GM18868 (cell line): ENCODE data around the gene TTLL9.
A peak's percentile ranks its signal among the peaks of the same experiment; 100 is the strongest.
"Not testable (repeated sequence)": the region's sequence is repeated elsewhere in the genome, so short reads cannot be mapped to it uniquely, and the experiment has no call there.

ENCODE experiments used
- ATAC-seq: cut with Tn5 transposase; IDR thresholded peaks from one replicate; pipeline ENCODE4 v1.9.1; 2021; ENCODE audit warnings: mild to moderate bottlenecking, moderate library complexity; ENCODE audit not compliant: unreplicated experiment

Gene TTLL9

DNA sequence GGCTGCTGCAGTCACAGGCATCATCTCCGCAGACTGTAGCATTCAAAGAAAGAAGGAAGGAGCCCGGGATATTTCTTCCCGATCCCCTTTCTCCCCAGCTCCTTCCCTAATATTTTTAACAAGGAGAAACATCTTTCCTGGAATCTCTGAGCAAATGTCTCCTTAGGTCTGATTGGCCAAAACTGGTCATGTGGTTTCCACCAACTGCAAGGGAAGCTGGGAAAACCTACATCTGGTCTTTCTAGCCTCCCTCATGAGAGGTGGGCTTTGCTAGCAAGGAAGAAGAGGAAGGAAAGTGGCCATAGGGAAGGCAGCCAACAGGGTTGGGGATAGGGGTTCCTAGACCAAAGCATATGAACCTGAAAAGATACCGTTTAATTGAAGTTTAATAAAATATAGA is 46.3 kb downstream of the TTLL9 start:
- no peak for ATAC-seq

DNA sequence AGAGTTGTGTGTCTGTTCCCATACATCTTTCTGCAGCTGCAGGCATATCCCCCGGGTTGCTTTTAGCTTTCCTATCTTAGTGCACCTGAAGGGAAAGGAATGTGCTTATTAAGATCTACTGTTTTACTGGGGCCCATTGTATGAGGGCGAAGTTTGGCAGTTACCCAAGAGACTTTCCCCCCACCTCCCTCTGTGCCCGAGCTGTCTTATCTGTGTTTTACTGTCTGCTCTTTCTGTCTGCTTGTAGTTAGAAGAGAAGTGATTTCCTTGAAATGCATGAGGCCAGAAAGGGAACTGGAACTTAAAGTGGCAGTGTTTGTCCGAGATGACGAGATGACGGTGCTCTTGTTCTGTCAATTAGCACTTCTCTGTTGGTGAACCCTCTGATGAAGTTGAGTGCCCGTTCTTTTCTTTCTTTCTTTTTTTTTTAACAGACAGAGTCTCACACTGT is 47.6 kb downstream of the TTLL9 start:
- ATAC-seq, result peak; percentile 81

DNA sequence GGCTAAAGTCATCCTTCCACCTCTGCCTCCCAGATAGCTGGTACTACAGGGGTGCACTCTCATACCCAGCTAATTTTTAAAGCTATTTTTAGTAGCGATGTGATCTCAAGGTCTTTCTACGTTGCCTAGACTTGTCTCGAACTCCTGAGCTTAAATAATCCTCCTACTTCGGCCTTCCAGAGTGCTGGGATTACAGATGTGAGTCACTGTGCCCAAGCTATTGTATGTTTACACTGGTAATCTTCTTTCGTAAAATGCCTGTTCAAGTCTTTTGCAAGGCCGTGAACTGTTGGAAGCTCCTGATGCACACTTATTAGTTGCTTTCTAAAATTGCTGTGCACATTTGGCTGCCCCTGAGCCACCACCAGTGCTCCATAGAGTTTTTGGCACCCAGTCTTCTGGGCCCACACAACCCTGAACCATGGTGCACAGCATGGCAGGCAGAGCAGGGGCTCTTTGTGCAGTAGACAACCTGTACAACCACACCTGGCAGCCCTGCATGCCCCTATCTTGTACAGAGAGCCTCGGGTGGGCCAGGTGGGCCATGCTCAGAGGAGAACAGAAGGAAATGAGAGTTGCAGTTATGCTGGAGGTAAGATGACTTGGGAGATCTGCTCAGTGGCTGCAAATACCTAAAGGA is 48.2 kb downstream of the TTLL9 start:
- ATAC-seq, result no peak

DNA sequence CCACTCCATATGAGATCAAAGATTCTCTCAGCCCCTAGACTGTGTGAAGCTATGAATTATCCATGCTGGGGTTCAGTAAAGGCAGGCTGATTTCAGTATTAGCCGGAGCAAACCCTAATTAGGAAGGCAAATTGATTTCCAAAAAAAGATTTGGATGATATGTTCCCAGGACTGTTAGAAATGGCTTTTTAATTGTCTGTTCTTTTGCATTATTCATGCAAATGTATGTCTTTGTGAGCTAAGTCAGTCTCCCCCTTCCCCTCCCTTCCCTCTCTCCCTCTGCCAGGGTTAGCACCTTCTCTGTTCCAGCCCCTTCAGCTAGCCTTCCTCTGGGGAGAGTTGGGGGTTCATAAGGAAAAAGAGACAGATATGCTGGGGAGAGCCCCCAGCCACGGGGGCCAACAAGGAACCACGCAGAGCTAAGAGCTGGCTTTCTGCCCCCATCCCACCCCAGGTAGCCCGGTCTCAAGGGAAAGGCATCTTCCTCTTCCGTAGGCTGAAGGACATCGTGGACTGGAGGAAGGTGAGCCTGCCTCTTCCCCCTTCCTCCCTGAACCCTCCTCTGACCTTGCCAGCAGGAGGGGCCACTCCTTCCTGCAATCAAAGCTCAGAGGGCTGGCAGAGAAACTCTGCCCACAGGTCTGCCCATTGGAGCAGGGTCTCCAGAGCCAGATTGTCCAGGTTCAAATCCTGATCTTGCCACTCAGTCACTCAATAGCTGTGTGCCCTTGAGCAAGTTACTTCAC is 49.1 kb downstream of the TTLL9 start:
- ATAC-seq, result no peak

DNA sequence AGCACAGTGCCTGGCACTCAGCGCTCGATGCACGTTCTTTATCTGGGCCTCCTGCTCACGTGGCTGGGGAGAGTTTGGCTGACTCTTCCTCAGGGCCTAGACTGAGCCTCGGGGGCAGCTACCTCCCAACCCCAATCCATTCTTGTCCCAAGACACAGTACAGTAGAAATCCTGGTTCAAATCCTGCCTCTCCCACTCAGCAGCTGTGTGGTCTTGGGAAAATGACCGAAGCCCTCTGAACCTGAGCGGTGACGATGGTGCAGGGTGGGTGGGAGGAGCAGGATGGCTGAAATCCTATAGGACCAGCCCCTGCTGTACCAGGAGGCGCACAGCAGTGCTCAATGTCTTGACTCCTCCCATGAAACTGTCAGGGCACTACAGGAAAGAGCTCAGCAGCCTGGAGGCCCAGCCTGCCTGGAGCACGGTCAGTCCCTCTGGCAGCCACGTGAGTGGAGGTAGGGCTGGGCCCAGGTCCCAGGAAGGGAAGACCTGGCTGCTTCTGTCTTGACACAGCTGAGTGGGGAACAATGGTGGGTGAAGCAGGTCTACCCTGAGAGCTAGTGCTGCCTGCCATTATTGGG is 49.9 kb downstream of the TTLL9 start:
- ATAC-seq, result no peak

DNA sequence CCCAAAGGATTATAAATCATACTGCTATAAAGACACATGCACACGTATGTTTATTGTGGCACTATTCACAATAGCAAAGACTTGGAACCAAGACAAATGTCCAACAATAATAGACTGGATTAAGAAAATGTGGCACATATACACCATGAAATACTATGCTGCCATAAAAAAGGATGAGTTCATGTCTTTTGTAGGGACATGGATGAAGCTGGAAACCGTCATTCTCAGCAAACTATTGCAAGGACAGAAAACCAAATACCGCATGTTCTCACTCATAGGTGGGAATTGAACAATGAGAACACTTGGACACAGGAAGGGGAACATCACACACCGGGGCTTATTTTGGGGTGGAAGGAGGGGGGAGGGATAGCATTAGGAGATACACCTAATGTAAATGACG is 51.0 kb downstream of the TTLL9 start:
- not testable (repeated sequence) for ATAC-seq

DNA sequence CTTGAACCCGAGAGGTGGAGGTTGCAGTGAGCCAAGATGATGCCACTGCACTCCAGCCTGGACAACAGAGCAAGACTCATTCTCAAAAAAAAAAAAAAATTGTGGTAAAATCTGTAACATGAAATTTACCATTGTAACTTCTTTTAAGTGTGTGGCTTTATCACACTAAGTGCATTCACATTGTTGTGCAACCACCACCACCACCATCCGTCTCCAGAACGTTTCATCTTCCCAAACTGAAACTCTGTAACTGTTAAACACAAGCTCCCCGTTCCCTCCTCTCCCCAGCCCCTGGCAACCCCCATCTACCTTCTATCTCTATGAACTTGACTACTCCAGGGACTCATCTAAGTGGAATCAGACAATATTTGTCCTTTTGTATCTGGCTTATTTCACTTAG is 51.7 kb downstream of the TTLL9 start:
- no peak for ATAC-seq

DNA sequence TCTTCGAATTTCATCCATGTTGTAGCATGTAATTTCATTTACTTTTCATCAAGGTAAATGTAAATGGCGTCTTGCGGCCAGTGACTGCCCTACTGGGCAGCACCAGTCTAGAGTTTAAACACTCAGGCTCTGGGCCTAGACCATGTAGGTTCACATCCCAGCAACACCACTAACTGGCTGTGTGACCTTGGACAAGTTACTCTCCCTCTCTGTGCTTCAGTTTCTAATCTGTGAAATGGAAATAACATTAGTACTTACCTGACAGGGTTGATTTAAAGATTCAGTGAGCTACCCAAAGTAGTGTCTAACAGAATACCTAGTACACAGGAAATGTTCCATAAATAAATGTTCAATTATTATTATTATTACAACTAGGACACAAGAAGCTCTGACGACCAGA is 52.2 kb downstream of the TTLL9 start:
- ATAC-seq, result no peak

DNA sequence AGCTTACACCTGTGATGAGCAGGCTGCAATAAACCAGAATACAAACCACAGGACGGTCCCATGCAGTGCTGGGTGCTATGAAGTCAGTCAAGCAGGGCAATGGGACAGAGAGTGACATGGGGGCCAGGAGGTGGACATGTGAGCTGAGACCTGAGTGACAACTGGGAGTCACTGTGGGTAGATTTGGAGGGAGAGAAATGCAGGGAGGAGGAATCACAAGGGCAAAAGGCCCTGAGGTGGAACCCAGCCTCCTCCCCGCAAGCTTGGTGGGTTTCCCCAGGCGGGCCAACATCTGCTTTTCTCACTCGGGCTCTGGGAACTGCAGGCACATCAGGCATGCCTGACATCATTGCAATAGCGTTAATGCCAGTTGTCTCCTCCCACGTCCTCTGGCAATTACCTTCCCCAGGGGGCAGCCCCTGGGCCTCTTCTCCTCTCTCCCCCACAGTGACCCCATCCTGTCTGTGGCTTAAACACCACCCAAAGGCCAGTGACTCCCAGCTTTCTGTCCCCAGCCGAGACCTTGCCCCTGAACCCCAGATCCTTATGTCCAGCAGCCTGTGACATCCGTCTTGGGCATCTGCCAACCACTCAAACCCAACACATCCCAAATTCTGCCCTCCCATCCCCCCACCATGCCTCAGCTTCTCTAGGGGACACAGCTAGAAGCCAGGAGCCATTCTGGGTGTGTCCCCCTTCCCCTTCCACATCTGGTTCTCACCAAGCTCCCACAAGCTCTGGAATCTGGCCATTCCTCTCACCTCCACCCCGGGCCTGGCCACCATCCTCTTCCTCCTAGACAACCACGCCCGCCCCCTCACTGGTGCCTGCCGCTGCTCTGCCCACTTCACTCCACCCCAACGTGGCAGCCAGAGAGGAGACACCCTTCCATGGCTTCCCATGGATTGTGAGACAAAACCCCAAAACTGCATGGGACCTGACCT is 53.2 kb downstream of the TTLL9 start:
- peak; percentile 87 for ATAC-seq

DNA sequence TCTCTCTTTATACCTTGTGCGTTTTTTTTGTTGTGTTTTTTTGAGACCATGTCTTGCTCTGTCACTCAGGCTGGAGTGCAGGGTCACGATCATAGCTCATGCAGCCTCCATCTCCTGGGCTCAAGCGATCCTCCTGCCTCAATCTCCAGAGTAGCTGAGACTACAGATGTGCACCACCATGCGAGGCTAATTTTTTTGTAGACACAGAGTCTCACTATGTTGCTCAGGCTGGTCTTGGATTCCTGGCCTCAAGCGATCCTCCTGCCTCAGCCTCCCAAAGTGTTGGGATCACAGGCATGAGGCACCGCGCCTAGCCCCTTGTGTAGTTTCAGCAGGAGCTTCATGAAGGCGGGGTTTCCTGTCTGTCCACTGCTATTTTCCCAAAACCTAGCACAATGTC is 54.1 kb downstream of the TTLL9 start:
- ATAC-seq, result no peak

DNA sequence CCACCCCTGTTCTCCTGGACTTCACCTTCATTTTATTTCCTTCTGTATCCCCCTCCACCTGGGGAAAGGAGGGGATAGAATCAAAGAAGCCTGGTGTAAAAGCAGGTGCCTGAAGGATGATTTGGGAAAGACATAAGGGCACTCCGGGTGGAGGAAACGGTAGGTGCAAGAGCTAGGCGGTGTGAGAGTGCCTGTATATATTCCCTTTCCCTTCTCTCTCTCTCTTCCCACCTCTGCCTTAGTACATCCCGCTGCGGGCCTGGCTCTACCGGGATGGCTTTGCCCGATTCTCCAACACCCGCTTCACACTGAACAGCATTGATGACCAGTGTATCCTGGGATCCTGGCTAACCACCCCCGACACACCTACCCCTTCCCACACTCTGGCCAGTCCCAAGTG is 55.2 kb downstream of the TTLL9 start:
- ATAC-seq, result no peak

DNA sequence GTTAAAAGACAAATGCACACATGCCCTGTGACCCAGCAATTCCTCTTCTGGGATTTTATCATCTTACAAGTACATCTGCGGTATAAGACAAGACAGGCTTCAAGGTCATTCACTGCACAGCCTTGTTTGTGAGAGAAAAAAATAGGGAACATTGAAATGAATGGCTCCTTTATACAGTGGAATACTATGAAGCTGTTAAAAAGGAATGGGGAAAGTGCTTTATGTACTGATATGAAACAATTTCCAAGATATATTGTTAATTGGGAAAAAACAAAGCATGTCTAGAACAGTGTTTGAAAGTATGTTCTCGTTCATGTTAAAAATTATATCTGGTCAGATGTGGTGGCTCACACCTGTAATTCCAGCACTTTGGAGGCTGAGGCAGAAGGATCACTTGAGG is 56.1 kb downstream of the TTLL9 start:
- ATAC-seq, result no peak

DNA sequence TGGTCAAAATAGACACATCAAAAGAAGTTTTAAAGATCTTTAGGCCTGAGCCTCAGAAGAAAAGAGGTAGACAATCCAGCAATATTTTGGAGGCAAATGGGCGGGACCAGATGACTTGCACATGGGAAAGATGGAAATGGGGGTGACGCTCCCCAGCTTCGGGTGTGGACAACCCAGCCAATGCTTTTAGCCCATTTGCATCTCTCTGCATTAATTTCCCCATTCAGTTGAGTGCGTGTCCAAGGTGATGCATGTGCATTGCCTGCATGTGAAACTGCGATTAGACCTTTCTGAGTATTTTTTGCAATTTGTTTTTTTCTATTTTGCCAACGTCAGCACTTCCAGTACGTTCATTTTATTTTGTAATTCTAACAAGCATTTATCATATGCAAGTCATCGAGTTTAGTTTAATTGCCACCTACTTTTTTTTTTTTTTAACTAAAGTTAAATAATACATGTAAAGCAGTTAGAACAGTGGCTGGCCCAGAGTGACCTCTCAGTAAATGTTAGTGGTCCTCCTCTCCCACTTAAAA is 57.3 kb downstream of the TTLL9 start:
- ATAC-seq, result no peak

DNA sequence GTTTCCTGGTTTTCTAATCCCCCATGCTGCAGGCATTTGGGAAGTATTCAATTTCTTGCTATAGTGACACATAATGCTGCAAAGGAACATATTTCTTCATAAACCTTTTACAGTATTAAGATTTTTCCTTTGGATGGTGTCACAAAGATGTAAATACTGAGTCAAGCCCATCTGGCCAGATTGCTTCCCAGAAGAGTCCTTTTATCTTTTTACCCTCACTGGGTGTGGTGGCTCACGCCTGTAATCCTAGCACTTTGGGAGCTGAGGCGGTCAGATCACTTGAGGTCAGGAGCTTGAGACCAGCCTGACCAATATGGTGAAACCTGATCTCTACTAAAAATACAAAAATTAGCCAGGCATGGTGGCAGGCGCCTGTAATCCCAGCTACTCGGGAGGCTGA is 59.2 kb downstream of the TTLL9 start:
- not testable (repeated sequence) for ATAC-seq

DNA sequence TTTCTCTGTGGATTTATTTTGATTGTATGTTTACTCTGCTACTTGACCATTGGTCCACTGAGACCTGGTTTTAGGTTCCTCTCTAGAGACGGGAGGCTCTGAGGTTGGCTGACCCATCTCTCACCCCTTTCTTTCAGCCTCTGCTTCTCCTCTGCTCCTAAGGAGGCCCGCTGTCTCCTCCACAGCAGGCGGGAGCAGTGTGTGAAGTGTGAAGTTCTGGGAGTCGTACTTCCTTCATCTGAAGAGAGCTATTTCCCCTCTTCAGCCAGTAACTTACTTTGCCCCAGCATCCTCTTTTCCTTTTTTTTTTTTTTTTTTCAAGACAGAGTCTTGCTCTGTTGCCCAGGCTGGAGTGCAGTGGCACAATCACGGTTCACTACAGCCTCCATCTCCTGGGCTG is 60.3 kb downstream of the TTLL9 start:
- no peak for ATAC-seq

DNA sequence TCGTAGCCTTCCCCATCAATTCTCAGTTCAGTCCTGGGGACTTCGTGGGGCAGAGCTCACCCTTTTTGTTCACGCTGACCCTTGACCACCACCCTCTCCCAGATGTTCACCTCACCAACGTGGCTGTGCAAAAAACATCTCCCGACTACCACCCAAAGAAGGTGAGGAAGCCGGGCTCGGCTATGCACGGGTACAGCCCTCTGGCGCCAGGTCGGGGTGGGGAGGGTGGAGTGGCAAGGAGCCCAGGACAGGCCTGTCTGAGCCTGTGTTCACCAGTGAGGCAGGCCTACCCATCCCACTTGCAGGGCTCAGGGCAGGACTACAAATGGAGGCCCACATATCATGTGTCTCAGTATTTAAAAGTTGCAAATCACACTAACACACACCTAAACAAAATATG is 63.3 kb downstream of the TTLL9 start:
- ATAC-seq, result no peak

DNA sequence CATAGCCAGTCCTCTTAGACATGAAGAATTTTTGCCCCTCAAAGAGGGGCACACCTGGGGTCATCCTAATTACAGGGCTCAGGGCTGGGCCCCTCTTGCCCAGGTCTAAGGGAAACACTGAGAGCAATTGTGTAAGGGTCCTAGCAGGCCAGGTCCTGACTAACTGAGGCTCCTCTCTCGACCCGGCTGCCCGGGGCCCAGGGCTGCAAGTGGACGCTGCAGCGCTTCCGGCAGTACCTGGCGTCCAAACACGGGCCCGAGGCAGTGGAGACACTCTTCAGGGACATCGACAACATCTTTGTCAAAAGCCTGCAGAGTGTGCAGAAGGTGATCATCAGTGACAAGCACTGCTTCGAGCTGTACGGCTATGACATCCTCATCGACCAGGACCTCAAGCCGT is 64.1 kb downstream of the TTLL9 start:
- no peak for ATAC-seq

DNA sequence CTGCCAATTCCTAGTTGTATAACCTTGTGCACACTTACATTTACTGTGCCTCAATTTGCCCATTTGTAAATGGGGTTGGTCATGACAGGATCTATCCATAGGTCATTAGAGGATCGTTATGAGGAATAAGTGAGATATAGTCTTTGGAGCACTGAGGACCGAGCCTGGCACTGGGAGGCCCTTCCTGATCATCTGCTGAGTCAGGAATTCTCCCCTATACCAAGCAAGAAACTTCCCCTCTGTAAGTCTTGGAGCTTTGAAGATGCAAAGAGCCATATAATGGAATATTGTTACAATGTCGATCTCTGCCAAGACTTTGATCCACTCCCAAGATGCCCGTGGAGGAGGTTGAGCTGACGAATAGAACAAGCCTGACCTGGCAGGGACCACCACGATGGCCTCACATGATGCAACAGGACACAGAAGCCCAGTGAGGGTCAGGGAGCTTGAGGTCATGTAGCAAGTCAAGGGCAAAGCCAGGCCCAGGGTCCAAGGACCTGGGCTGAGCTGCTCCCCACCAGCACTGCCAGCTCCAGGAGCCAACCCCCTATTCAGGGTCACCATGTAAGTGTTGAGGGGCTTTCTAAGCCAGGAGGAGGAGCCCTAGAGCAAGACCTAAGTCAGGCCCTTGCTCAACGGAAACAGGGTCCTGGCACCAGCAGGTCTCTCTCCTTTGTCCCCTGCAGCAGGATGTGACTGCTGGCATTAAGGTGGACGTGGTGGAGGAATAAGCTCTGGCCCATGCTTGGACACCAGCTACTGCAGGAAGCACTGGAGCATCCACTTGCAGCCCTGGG is 64.7 kb downstream of the TTLL9 start:
- ATAC-seq, result no peak

DNA sequence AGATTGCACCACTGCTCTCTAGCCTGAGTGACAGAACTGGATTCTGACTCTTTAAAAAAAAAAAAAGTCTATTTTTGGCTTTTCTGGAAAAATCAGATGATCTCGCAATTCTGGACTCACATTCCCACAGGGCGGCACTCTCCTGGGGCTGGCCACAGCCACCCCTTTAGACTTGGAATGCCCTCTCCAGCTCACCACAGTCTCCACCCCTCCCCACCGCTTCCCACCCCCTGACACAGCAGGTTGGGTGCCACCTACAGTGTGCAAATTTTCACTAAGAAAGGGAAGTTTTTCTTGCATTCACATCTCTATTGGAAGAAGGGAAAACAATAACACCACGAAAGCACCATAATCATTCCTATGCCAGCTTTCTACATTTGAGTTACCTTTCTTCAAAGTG is 66.0 kb downstream of the TTLL9 start:
- no peak for ATAC-seq

DNA sequence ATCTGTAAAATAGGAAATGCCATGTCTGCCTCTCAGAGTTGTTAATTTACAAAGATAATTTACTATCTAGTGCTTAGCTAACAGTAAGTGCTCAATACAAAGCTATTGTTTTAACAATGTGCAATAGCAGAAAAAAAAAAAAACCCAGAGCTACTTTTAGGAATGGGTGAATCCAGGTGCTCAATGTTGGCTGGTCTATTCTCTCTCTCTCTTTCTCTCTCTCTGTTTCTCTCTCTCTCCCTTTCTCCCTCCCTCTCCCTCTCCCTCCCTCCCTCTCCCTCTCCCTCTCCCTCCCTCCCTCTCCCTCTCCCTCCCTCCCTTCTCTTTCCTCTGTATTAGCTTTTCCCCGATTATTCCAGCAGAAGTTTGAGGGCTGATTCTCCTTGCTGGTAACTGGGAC is 67.4 kb downstream of the TTLL9 start:
- no peak for ATAC-seq
